GM23338 (cell line): ENCODE data around the gene HEPACAM. TPM values are rescaled to one million over a fixed set of nuclear protein-coding genes. Genes with fewer than 3 reads are reported as not detected.

Experiments
- ATAC-seq: fragments of 200-7000 bp; cut with Tn5 transposase; 3 replicates; pipeline ENCODE4 v1.9.1; 2020
- DNase-seq: peaks from one replicate; pipeline ENCODE4 v3.0.0-alpha.2; 2015; ENCODE audit warnings: low spot score
- H2AFZ ChIP-seq: fragments of 200-600 bp; sonication (generic); 2 replicates; pipeline ENCODE4 v1.8.0; 2016; ENCODE audit warnings: antibody characterized with exemption, mild to moderate bottlenecking, moderate library complexity
- H3F3A ChIP-seq: fragments of 200-600 bp; sonication (generic); replicated peaks from 2 replicates; pipeline ENCODE4 v1.8.0; 2017; ENCODE audit warnings: antibody characterized with exemption, mixed run types, low read depth
- H3K27ac ChIP-seq: fragments of 200-600 bp; sonication (generic); 2 replicates; pipeline ENCODE4 v1.6.1; 2016; ENCODE audit warnings: low read depth
- H3K27me3 ChIP-seq: fragments of 200-600 bp; sonication (generic); 2 replicates; pipeline ENCODE4 v1.8.0; 2016; ENCODE audit warnings: mild to moderate bottlenecking, mixed run types, moderate library complexity; ENCODE audit not compliant: insufficient read depth
- H3K36me3 ChIP-seq: fragments of 200-600 bp; sonication (generic); 2 replicates; pipeline ENCODE4 v1.8.0; 2016; ENCODE audit warnings: mild to moderate bottlenecking; ENCODE audit not compliant: insufficient read depth
- H3K4me1 ChIP-seq: fragments of 200-600 bp; sonication (generic); 2 replicates; pipeline ENCODE4 v1.8.0; 2016; ENCODE audit warnings: mild to moderate bottlenecking, moderate library complexity; ENCODE audit not compliant: insufficient read depth
- H3K4me2 ChIP-seq: fragments of 200-600 bp; sonication (generic); 2 replicates; pipeline ENCODE4 v1.7.1; 2017; ENCODE audit warnings: mixed run types
- H3K4me3 ChIP-seq: fragments of 200-600 bp; sonication (generic); 2 replicates; pipeline ENCODE4 v1.6.1; 2016; ENCODE audit warnings: mixed run types
- H3K79me2 ChIP-seq: fragments of 200-600 bp; sonication (generic); replicated peaks from 2 replicates; pipeline ENCODE4 v1.8.0; 2017; ENCODE audit warnings: mild to moderate bottlenecking; ENCODE audit not compliant: insufficient read depth
- H3K9me2 ChIP-seq: fragments of 200-600 bp; sonication (generic); 2 replicates; pipeline ENCODE4 v1.8.0; 2017; ENCODE audit not compliant: insufficient read depth
- H4K20me1 ChIP-seq: fragments of 200-600 bp; sonication (generic); replicated peaks from 2 replicates; pipeline ENCODE4 v1.8.0; 2017; ENCODE audit warnings: mild to moderate bottlenecking; ENCODE audit not compliant: insufficient read depth
- H3K27ac Mint-ChIP-seq: 2 replicates; pipeline ENCODE4 v1.8.0; 2020; ENCODE audit warnings: inconsistent platforms, mild to moderate bottlenecking, moderate library complexity, mixed read lengths
- H3K27me3 Mint-ChIP-seq: 3 replicates; pipeline ENCODE4 v1.8.0; 2022; ENCODE audit warnings: low read depth, mild to moderate bottlenecking, moderate library complexity, mixed read lengths, inconsistent platforms; ENCODE audit not compliant: insufficient read depth, poor library complexity
- H3K36me3 Mint-ChIP-seq: 3 replicates; pipeline ENCODE4 v1.8.0; 2021; ENCODE audit warnings: low read depth, mild to moderate bottlenecking, inconsistent platforms, moderate library complexity, mixed read lengths
- H3K4me1 Mint-ChIP-seq: 3 replicates; pipeline ENCODE4 v1.8.0; 2020; ENCODE audit warnings: mild to moderate bottlenecking, inconsistent platforms, mixed read lengths
- H3K4me3 Mint-ChIP-seq: 3 replicates; pipeline ENCODE4 v1.8.0; 2021; ENCODE audit warnings: moderate library complexity, mild to moderate bottlenecking, inconsistent platforms, mixed read lengths
- H3K9me3 Mint-ChIP-seq: 3 replicates; pipeline ENCODE4 v1.8.0; 2020; ENCODE audit warnings: moderate library complexity, mild to moderate bottlenecking, inconsistent platforms, mixed read lengths
- CREB1 ChIP-seq: fragments of 250-450 bp; sonication (Bioruptor Pico); IDR thresholded peaks from 2 replicates; pipeline ENCODE4 v1.5.0; 2020; ENCODE audit warnings: low read depth, mild to moderate bottlenecking, moderate library complexity
- CTCF ChIP-seq, 2 experiments: fragments of 200-600 bp in 1 of 2; sonication (generic) in 1 of 2; conservative IDR thresholded peaks; 2 replicates each; pipeline versions ENCODE4 v1.5.1 to v1.6.1; 2016 to 2017; ENCODE audit warnings: antibody characterized with exemption in 2 of 2, low read depth in 2 of 2, mild to moderate bottlenecking in 2 of 2, moderate library complexity in 1 of 2
- EZH2 ChIP-seq: fragments of 200-600 bp; sonication (generic); IDR thresholded peaks from one replicate; pipeline ENCODE4 v1.8.0; 2017; ENCODE audit warnings: antibody characterized with exemption, mild to moderate bottlenecking, low read depth; ENCODE audit not compliant: unreplicated experiment
- POLR2AphosphoS5 ChIP-seq: IDR thresholded peaks from 2 replicates; pipeline ENCODE4 v1.6.1; 2016; ENCODE audit warnings: antibody characterized with exemption, low read depth
- ZNF114 ChIP-seq: fragments of 250-450 bp; sonication (Bioruptor Pico); IDR thresholded peaks from 2 replicates; pipeline ENCODE4 v1.5.0; 2020; ENCODE audit warnings: mild to moderate bottlenecking, moderate library complexity
- ZNF462 ChIP-seq: fragments of 250-450 bp; sonication (Bioruptor Pico); IDR thresholded peaks from 2 replicates; pipeline ENCODE4 v1.5.0; 2020; ENCODE audit warnings: mild to moderate bottlenecking, moderate library complexity
- polyA plus RNA-seq: library from polyadenylated mRNA; unstranded; fragments of >200 nt; fragmentation: Nextera tagmentation; extraction: Ambion mirVana; gene quantifications from 2 replicates; pipeline ENCODE4 v1.2.1, GENCODE V29; 2016
- total RNA-seq: library from RNA; depleted of rRNA; stranded (reverse); fragments of >200 nt; shearing (Covaris generic); gene quantifications from 2 replicates; pipeline ENCODE4 v1.2.3, GENCODE V29; 2014

Gene HEPACAM
- total and polyA plus RNA-seq, 2 experiments from 2014 or later = 0.17 TPM; not detected in 1

GRCh38 chr11:124876818-124877630, 58.8 kb downstream of the HEPACAM start:
- Histone ChIP-seq H3K27me3 (peaks cover 54% of the 10 kb centered on the region), H3K79me2 (no peaks in the 10 kb centered on the region), H2AFZ (peak overlapping the region; percentile 92), H3K9me2 (no peaks in the 10 kb centered on the region), H3K4me3 (peak overlapping the region; percentile 79), H3K4me1 (peaks cover 13% of the 10 kb centered on the region; the same call in 1 of the 2 replicates), H3F3A (no peaks in the 10 kb centered on the region), H4K20me1 (no peaks in the 10 kb centered on the region), H3K27ac (no peak overlapping the region), H3K36me3 (no peaks in the 10 kb centered on the region), H3K4me2 (peak overlapping the region; percentile 82)
- Mint-ChIP-seq H3K36me3 (no peaks in the 10 kb centered on the region), H3K4me3 (peak overlapping the region; percentile 88), H3K27me3 (peaks cover 57% of the 10 kb centered on the region), H3K4me1 (peaks cover 31% of the 10 kb centered on the region), H3K27ac (peak overlapping the region; percentile 70), H3K9me3 (no peaks in the 10 kb centered on the region)
- TF ChIP-seq POLR2AphosphoS5 (peak; percentile 35; the same call in 1 of the 2 replicates), ZNF114 (no peak)
- DNase-seq = peak; percentile 65
- ATAC-seq = peak; percentile 17

GRCh38 chr11:124875943-124876817, 59.7 kb downstream of the HEPACAM start:
- TF ChIP-seq ZNF462 (CRISPR knock-in tag) (no peak), POLR2AphosphoS5 (peak; percentile 62), EZH2 (peak; percentile 32), CTCF (conservative IDR thresholded peaks at IDR 0.05; ENCODE audit: low read depth in 2 of 2) (peak; percentile 54 to 69), CREB1 (CRISPR knock-in tag) (peak; percentile 43)
- Histone ChIP-seq H3K79me2 (no peaks in the 10 kb centered on the region), H3F3A (no peaks in the 10 kb centered on the region), H3K27ac (no peak overlapping the region), H3K36me3 (no peaks in the 10 kb centered on the region), H3K4me1 (peaks cover 13% of the 10 kb centered on the region; the same call in 1 of the 2 replicates), H3K27me3 (peaks cover 62% of the 10 kb centered on the region), H3K4me3 (peak overlapping the region; percentile 79), H4K20me1 (no peaks in the 10 kb centered on the region), H3K4me2 (peak overlapping the region; percentile 82), H2AFZ (peak overlapping the region; percentile 94), H3K9me2 (no peaks in the 10 kb centered on the region)
- Mint-ChIP-seq H3K36me3 (no peaks in the 10 kb centered on the region), H3K4me1 (peaks cover 31% of the 10 kb centered on the region), H3K4me3 (peak overlapping the region; percentile 88), H3K27ac (peak overlapping the region; percentile 92), H3K27me3 (peaks cover 65% of the 10 kb centered on the region), H3K9me3 (no peaks in the 10 kb centered on the region)
- ATAC-seq (peak; percentile 82), DNase-seq (peak; percentile 94)
